Left lung (tissue), 10 donors: ENCODE data around the gene BRI3BP. TPM values are rescaled to one million over a fixed set of nuclear protein-coding genes. Genes with fewer than 3 reads are reported as not detected.
"Not testable (repeated sequence)": the region's sequence is repeated elsewhere in the genome, so short reads cannot be mapped to it uniquely, and the experiment has no call there.

Experiments used
- ATAC-seq: fragments of 200-7000 bp; cut with Tn5 transposase; one replicate; pipeline ENCODE4 v1.9.1; 2020; ENCODE audit warnings: moderate library complexity
- DNase-seq, 4 donors: peaks; one replicate each; pipeline ENCODE4 v3.0.0-alpha.2; 2013 to 2020
- H3K27ac ChIP-seq, 2 donors: fragments of 200-600 bp; sonication (generic) in 1 of 2; one replicate each; pipeline versions ENCODE4 v1.5.0 to v1.8.0; 2020 to 2021
- H3K27me3 ChIP-seq, 2 donors: fragments of 200-600 bp; sonication (generic) in 1 of 2; one replicate each; pipeline versions ENCODE4 v1.5.0 to v1.8.0; 2020 to 2021
- H3K36me3 ChIP-seq, 2 donors: fragments of 200-600 bp; sonication (generic) in 1 of 2; one replicate each; pipeline versions ENCODE4 v1.5.0 to v1.8.0; 2020 to 2021
- H3K4me1 ChIP-seq, 2 donors: fragments of 200-600 bp; one replicate each; pipeline ENCODE4 v1.8.0; 2021
- H3K4me3 ChIP-seq, 2 donors: fragments of 200-600 bp; sonication (generic) in 1 of 2; one replicate each; pipeline versions ENCODE4 v1.5.0 to v1.8.0; 2020 to 2021; ENCODE audit warnings: mild to moderate bottlenecking in 1 of 2
- H3K9me3 ChIP-seq, 2 donors: fragments of 200-600 bp; sonication (generic) in 1 of 2; one replicate each; pipeline versions ENCODE4 v1.5.0 to v1.8.0; 2020 to 2021
- CTCF ChIP-seq, 2 donors: fragments of 200-600 bp; sonication (generic) in 1 of 2; IDR thresholded peaks; one replicate each; pipeline versions ENCODE4 v1.5.0 to v1.8.0; 2021; ENCODE audit warnings: antibody characterized with exemption in 2 of 2
- intact Hi-C, 2 donors: fragments of 100-400 bp; cut with DNase I; formaldehyde crosslinking; loops; one replicate each; pipeline versions ENCODE4 v1.11.2 to v1.14.2; 2022
- polyA plus RNA-seq, 6 donors: library from polyadenylated mRNA; unstranded; fragments of 120-200 nt; gene quantifications; one replicate each; pipeline ENCODE4 v1.2.1, GENCODE V29; 2013; ENCODE audit not compliant: insufficient read length in 6 of 6
- total RNA-seq, 2 donors: library from RNA; stranded (reverse); fragmentation: NEBNext Ultra II Directional; extraction: Animal tissue kit (Norgen Biotek cat#: 25700); gene quantifications; one replicate each; pipeline ENCODE4 v1.2.1, GENCODE V29; 2021
- donor health status: DM: no; HTN: yes; CAD: no.
- donor health status: DM: no; HTN: no; CAD: no.

Gene BRI3BP
- total and polyA plus RNA-seq, 8 donors = 4.9 to 16.3 (median 7.0) TPM

- no peaks in the 10 kb centered on the region for H3K36me3 ChIP-seq
- H3K9me3 ChIP-seq = no peaks in the 10 kb centered on the region
- H3K27ac ChIP-seq = no peak overlapping the region
- no peak for DNase-seq
- intact Hi-C loops = no loop called here
- H3K27me3 ChIP-seq = peaks cover 0 to 2% of the 10 kb centered on the region in 2 donors
- no peak for ATAC-seq
- no peak overlapping the region for H3K4me3 ChIP-seq
- H3K4me1 ChIP-seq = peaks cover 0 to 21% of the 10 kb centered on the region in 2 donors
- no peak for TF ChIP-seq CTCF (IDR thresholded peaks at IDR 0.05)
These were observed 76.2 kb downstream of the BRI3BP start for GRCh38 chr12:125069616-125070015.

- TF ChIP-seq CTCF (IDR thresholded peaks at IDR 0.05) = no peak
- no peak for DNase-seq
- no peak for ATAC-seq
- Histone ChIP-seq H3K36me3 (peaks cover 0 to 4% of the 10 kb centered on the region in 2 donors), H3K9me3 (no peaks in the 10 kb centered on the region), H3K4me1 (peaks cover 0 to 18% of the 10 kb centered on the region in 2 donors), H3K27me3 (no peaks in the 10 kb centered on the region), H3K4me3 (no peak overlapping the region), H3K27ac (no peak overlapping the region)
- intact Hi-C loops = no loop called here
These were observed 76.7 kb downstream of the BRI3BP start for GRCh38 chr12:125070112-125070511.

GRCh38 chr12:125070661-125071390, 77.4 kb downstream of the BRI3BP start:
- DNase-seq = no peak
- ATAC-seq = no peak
- H3K4me1 ChIP-seq = peaks cover 0 to 14% of the 10 kb centered on the region in 2 donors
- H3K36me3 ChIP-seq = peaks cover 0 to 11% of the 10 kb centered on the region in 2 donors
- intact Hi-C loops = no loop called here
- no peaks in the 10 kb centered on the region for H3K9me3 ChIP-seq
- no peak overlapping the region for H3K4me3 ChIP-seq
- H3K27me3 ChIP-seq = no peaks in the 10 kb centered on the region
- H3K27ac ChIP-seq = no peak overlapping the region
- no peak for TF ChIP-seq CTCF (IDR thresholded peaks at IDR 0.05)

- TF ChIP-seq CTCF (IDR thresholded peaks at IDR 0.05) = no peak
- Histone ChIP-seq H3K9me3 (no peaks in the 10 kb centered on the region), H3K27me3 (no peaks in the 10 kb centered on the region), H3K36me3 (peaks cover 0 to 18% of the 10 kb centered on the region in 2 donors), H3K27ac (no peak overlapping the region), H3K4me1 (peaks cover 0 to 8% of the 10 kb centered on the region in 2 donors), H3K4me3 (no peak overlapping the region)
- ATAC-seq (no peak), DNase-seq (no peak)
- intact Hi-C loops = no loop called here
These were observed 78.0 kb downstream of the BRI3BP start for GRCh38 chr12:125071456-125071855.

- DNase-seq = no peak
- peaks cover 0 to 28% of the 10 kb centered on the region in 2 donors for H3K36me3 ChIP-seq
- no peaks in the 10 kb centered on the region for H3K4me1 ChIP-seq
- no peak for TF ChIP-seq CTCF (IDR thresholded peaks at IDR 0.05)
- intact Hi-C loops = no loop called here
- no peaks in the 10 kb centered on the region for H3K9me3 ChIP-seq
- no peak for ATAC-seq
- H3K27me3 ChIP-seq = no peaks in the 10 kb centered on the region
- no peak overlapping the region for H3K4me3 ChIP-seq
- H3K27ac ChIP-seq = no peak overlapping the region
These were observed 79.1 kb downstream of the BRI3BP start for GRCh38 chr12:125072496-125072895.

- peaks cover 0 to 46% of the 10 kb centered on the region in 2 donors for H3K36me3 ChIP-seq
- H3K27ac ChIP-seq, H3K4me3 ChIP-seq, H3K9me3 ChIP-seq, intact Hi-C loops, H3K27me3 ChIP-seq, DNase-seq, H3K4me1 ChIP-seq, ATAC-seq: not testable (repeated sequence)
These were observed 80.8 kb downstream of the BRI3BP start for GRCh38 chr12:125074294-125074693.
